ENCODE results near the gene NRDC.

Gene NRDC

GRCh38 chr1:51761351-51761750, 117.2 kb downstream of the NRDC start:
- TF ChIP-seq CTCF (IDR thresholded peaks at IDR 0.05; ENCODE audit: control insufficient read depth, insufficient read depth, low read depth, low read length, missing control alignments) = no peak
- H3K4me3 ChIP-seq (ENCODE audit: control insufficient read depth, low read depth, low read length) = no peak overlapping the region
- no peak for DNase-seq (ENCODE audit: low read depth)

DNA sequence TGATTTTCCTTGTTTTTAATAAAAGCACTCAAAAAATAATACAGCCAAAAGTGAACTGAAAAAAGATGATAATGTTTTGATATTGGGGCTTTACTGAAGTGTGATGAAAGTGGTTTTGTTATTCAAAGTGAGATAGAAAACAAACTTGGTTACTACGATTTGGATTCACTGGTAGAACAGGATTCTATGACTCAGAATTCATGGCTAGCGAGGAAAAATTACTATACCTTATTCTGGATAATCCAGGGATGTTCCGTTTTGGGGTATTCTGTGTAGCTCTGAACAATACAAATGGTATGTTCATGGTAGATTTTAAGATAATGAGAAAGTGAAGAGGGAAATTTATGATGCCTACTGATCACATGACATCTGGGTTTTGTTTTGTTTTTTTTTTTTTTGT, 117.7 kb downstream of the NRDC start:
- H3K4me3 ChIP-seq (ENCODE audit: control insufficient read depth, low read depth, low read length) = no peak overlapping the region
- TF ChIP-seq CTCF (IDR thresholded peaks at IDR 0.05; ENCODE audit: control insufficient read depth, insufficient read depth, low read depth, low read length, missing control alignments) = no peak
- DNase-seq (ENCODE audit: low read depth) = no peak

GRCh38 chr1:51758310-51758709, 120.2 kb downstream of the NRDC start:
- H3K4me3 ChIP-seq (ENCODE audit: control insufficient read depth, low read depth, low read length) = no peak overlapping the region
- no peak for TF ChIP-seq CTCF (IDR thresholded peaks at IDR 0.05; ENCODE audit: control insufficient read depth, insufficient read depth, low read depth, low read length, missing control alignments)

GRCh38 chr1:51756290-51756689, 122.2 kb downstream of the NRDC start:
- TF ChIP-seq CTCF (IDR thresholded peaks at IDR 0.05; ENCODE audit: control insufficient read depth, insufficient read depth, low read depth, low read length, missing control alignments) = no peak
- H3K4me3 ChIP-seq (ENCODE audit: control insufficient read depth, low read depth, low read length) = no peak overlapping the region

More at GRCh38 chr1:51758310-51758709, 120.2 kb downstream of the NRDC start:
- no peak for DNase-seq (ENCODE audit: low read depth)

DNA sequence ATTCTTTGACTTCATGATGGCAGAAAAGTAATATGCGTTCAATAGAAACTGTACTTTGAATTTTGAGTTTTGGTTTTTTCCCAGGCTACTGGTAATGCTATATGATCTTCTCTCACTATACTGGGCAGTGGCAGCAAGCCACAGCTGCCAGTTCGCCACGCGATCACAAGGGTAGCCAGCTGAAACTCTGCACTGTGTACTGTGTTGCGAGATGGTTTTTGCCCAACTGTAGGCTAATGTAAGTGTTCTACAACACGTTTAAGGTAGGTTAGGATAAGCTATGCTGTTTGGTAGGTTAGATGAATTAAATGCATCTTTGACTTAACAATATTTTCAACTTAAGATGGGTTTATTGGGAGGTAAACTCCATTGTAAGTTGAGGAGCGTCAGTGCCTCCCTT, 123.1 kb downstream of the NRDC start:
- TF ChIP-seq CTCF (IDR thresholded peaks at IDR 0.05; ENCODE audit: control insufficient read depth, insufficient read depth, low read depth, low read length, missing control alignments) = no peak
- DNase-seq (ENCODE audit: low read depth) = no peak
- no peak overlapping the region for H3K4me3 ChIP-seq (ENCODE audit: control insufficient read depth, low read depth, low read length)

More at GRCh38 chr1:51756290-51756689, 122.2 kb downstream of the NRDC start:
- no peak for DNase-seq (ENCODE audit: low read depth)

DNA sequence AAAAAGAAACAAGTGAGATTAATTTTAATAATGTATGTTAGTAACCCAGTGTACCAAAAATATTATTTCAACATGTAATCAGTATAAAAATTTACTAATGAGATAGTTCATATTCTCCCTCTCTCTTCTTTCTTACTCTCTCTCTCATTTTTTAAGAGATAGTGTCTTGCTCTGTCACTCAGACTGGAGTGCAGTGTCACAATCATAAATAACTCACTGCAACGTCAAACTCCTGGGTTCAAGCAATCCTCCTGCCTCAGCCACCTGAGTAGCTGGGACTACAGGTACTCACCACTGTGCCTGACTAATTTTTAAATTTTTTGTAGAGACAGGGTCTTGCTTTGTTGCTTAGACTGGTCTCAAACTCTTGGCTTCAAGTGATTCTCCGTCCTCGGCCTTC, 123.9 kb downstream of the NRDC start:
- TF ChIP-seq CTCF (IDR thresholded peaks at IDR 0.05; ENCODE audit: control insufficient read depth, insufficient read depth, low read depth, low read length, missing control alignments) = no peak
- H3K4me3 ChIP-seq (ENCODE audit: control insufficient read depth, low read depth, low read length) = no peak overlapping the region
- DNase-seq (ENCODE audit: low read depth) = no peak

- DNase-seq (ENCODE audit: low read depth) = no peak
- no peak overlapping the region for H3K4me3 ChIP-seq (ENCODE audit: control insufficient read depth, low read depth, low read length)
- TF ChIP-seq CTCF (IDR thresholded peaks at IDR 0.05; ENCODE audit: control insufficient read depth, insufficient read depth, low read depth, low read length, missing control alignments) = no peak
Measured at GRCh38 chr1:51753969-51754368, 124.6 kb downstream of the NRDC start.
